CD4-positive, alpha-beta T cell treated with Interleukin-15 for 1 hour (primary cell): ENCODE measurements around the gene GRID1.

ENCODE experiments used
- DNase-seq: peaks from one replicate; pipeline ENCODE4 v3.0.0-alpha.2; 2020

The GRID1 gene

GRCh38 chr10:86289577-86289868 lies 77.1 kb downstream of the GRID1 start:
- DNase-seq = no peak

GRCh38 chr10:86288695-86289576 lies 77.7 kb downstream of the GRID1 start:
- DNase-seq = no peak

- DNase-seq = no peak
Measured at GRCh38 chr10:86287966-86288579, 78.5 kb downstream of the GRID1 start.

- no peak for DNase-seq
Measured at GRCh38 chr10:86287110-86287793, 79.3 kb downstream of the GRID1 start.

- no peak for DNase-seq
Measured at GRCh38 chr10:86286236-86287109, 80.1 kb downstream of the GRID1 start.

GRCh38 chr10:86285136-86285790 lies 81.3 kb downstream of the GRID1 start:
- no peak for DNase-seq

GRCh38 chr10:86284355-86285105 lies 82.1 kb downstream of the GRID1 start:
- DNase-seq = no peak

GRCh38 chr10:86283466-86284287 lies 82.9 kb downstream of the GRID1 start:
- no peak for DNase-seq

GRCh38 chr10:86282664-86283465 lies 83.7 kb downstream of the GRID1 start:
- no peak for DNase-seq

- DNase-seq = no peak
Measured at GRCh38 chr10:86281396-86281795, 85.2 kb downstream of the GRID1 start.

GRCh38 chr10:86269332-86269731 lies 97.3 kb downstream of the GRID1 start:
- no peak for DNase-seq

GRCh38 chr10:86267286-86268195 lies 99.1 kb downstream of the GRID1 start:
- no peak for DNase-seq

GRCh38 chr10:86266446-86267242 lies 100.0 kb downstream of the GRID1 start:
- DNase-seq = peak; percentile 7

GRCh38 chr10:86265895-86266259 lies 100.7 kb downstream of the GRID1 start:
- peak; percentile 13 for DNase-seq

- peak; percentile 2 for DNase-seq
Measured at GRCh38 chr10:86265236-86265894, 101.2 kb downstream of the GRID1 start.

GRCh38 chr10:86264481-86265231 lies 101.9 kb downstream of the GRID1 start:
- DNase-seq = peak; percentile 12

GRCh38 chr10:86263907-86264306 lies 102.7 kb downstream of the GRID1 start:
- peak; percentile 13 for DNase-seq
